NCI-H774 (cell line): Measurements from ENCODE around the gene LIMS1.
A peak's percentile ranks its signal among the peaks of the same experiment; 100 is the strongest.

Experiments
- DNase-seq: peaks from one replicate; lab custom pipeline; 2025; lab: John Stamatoyannopoulos, UW

Gene LIMS1

DNA sequence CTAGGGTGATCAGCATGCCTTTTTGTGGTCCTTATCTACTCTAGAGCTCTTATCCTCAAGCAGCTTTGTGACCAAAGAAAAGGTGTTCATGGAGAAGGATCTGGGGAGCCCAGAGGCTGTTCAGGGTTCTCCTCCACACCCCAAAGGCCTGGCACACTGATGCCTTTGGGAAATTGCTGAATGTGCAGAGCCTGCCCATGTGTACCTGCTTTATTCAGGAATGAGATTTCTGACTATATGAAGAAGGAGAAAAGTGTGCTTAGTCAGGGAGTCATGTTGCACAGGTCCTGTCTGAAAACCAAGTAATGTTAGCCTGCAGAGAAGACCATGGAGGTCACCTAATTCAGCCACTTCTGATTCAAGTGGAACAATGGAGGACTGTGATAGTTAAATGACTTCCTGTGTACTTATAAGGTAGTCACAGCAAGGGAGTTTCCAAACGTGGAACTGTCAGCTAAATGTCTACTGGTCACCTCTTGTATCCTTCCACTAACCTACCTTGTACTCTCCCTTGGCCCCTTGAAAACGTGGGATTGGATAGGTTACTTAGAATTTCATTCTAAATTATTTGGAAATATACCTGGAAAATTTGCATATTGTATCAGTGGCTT lies 81.3 kb downstream of the LIMS1 start:
- DNase-seq = no peak

DNA sequence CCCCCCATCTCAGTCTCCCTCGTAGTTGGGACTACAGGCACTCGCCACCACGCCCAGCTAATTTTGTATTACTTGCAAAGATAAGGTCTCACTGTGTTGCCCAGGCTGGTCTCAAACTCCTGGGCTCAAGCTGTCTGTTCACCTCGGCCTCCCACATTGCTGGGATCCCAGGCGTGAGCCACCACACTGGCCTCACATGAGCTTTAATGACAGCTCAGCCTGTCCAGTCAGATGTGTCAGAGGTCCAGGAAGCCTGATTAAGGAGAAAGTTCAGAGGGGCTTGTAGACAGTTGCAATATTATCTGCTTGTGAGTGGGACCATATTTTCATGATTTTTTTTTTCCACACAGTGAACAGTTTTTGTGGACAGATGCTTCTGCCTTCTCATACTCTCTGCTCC lies 82.0 kb downstream of the LIMS1 start:
- no peak for DNase-seq

DNA sequence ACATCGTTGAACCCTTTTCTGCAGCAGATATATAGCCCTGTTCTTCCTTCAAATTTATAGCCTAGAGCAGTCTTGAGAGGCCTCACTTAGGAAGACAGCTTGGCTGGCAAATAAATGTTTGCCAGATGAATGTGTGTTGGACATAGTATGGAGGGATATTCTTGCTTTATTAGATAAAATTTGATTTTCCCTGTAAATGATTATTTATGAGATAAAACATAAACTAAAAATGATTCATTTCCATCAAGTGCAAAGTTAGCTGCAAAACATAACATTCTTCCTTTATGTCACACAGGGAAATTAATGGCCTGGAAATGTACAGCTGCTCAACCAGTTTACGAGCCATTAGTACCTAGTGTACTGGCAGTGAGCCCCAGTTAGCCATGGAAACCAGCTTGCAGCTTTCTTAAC lies 82.5 kb downstream of the LIMS1 start:
- DNase-seq = peak; percentile 51

DNA sequence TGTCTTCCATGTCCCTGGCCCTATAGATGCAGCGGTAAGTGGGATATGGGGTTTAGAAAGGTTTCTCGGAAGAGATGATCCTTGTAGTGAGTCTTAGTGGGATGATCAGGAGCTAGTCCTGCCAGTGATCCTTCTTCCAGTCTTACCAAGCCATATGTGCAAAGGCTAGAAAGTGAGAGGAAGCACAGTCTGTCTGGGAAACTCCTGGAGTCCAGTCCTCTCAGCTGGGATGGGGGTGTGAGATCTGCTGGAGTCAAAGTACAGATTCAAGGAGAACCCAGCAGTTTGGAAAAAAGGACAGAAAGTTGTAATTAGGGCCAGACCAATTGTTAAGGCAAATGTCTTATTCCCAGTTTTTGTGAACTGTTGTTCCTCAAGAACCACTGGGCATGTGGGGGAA lies 83.3 kb downstream of the LIMS1 start:
- DNase-seq = no peak

DNA sequence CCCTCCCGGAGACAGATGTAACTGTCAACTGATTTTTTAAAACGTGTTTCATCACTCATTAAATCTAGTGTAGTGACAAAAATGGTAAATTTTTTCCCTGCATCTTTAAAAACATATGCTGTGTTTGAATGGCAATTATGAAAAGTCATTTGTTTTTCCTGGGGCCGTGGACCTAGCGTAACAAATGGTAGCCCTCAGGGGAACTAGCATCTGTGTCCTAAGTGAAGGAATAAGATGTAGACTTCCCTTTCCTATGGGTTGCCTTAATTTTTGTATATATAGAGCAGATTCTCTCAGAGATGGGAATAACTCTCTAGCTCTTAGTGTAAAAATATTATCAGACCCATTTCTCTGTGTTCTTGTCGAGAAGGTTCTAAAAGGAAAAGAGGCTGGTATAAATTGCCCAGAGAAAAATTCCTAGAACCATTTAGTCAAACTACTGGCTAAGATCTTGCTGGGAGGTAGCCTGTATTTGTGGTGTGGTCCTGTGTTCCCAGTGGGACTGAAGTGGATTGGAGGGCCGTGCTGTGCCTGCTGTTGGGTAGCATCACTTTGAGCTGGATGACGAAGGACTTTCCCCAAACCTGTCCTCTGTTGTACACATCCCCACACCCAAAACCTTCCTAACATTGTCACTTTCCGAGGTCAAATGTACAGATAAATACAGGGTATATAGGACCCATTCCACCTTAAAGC lies 85.8 kb downstream of the LIMS1 start:
- no peak for DNase-seq

DNA sequence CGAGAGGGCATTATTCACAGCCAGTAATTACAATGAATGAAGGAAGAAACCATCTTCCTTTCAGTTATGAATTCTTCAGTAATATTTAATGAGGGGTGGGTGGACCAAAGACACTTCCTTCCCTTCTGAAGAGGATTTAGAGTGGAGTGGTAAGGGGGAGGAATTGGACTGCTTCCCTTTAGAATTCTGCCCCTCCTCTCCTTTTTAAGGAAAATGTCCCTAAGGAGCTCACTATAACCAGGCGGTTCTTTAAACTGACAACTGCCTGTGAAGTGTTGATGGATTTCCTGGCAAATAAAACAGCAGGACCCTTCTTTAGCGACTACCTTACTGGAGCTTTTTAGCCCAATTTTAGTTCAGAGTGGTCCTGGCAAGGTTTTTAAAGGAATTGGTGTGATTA lies 86.4 kb downstream of the LIMS1 start:
- no peak for DNase-seq

DNA sequence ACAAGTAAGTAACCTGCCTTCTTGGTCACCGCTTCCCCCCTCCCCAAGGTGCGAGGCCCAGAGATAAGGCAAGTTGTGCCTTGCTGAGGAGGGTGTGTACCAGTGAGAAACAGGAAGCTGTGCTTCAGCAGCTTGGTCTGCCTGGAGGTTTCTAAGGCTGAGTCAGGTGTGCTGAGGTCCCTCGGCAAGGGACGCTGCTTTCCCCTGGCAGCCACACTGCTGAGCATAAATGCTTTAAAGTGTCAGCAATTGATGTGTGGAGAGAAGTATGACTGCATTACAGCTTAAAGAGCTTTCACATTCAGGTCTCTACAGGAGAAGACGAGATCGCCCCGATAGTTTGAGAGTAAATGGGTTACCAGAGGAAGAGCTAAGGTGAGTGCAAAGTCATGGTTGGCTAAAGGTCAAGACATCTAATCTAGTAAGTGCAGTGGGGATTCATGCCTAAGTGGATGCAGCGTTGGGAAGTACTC lies 86.9 kb downstream of the LIMS1 start:
- DNase-seq = no peak

DNA sequence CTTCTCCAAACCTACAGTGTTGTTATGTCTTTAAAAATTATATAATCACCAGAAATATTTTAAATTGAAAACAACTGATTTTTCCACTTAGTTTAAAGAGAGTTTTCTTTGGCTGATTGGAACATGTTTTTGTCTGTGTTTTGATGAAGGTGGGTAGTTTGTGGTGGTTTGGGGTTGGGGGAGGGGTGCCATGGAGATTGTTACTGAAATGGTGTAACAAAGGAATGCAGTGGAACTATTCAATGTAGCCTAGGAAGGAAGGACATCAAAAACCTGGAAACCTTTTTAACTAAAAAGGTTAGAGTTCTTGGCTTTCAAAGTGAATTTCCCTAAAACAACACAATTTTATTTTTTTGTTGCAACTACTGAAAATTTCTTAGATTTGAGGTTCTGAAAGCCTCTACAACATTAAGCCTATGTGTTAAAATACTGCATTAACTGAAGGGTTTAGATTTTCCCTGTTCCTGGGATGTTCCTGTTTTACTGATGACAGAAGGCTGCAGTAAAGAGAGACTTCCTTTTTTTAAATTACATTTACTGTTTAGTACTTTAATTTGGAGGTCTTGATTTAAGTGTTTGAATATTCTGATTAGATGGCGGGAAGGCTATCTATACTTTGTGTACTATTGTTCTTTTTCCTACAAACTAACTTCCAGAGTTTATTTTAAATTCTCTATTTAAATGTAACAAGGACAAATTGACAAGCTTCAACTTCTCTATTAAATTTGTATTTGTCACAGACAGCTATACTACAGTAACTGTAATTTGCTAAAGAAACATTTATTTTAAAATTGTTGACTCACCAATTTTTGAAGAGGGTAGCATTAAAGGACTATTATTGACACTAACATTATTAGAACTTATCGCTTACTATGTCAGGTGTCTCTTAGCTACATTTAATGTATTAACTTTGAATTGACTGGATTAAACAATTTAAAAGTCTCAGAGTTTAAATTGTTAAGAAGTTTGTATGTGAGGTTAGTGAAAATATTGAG lies 87.7 kb downstream of the LIMS1 start:
- DNase-seq = no peak

DNA sequence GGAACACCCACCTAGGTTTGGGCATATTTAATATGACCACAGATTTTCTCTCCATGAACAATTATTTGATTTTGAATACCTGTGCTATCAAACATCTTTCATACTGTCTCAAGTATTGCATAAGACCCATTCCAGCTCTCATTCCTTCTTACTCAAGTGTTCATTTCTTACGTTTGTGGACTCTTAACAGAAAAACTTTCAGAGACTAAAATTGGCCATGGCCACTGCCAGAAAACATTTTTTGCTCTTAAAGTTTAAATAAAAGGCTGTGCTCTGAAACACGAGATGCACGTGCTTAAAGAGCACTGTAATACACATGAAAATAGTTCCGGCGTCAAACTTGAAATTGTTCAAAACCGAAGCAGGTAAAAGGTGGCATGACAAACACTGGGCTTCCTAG lies 89.3 kb downstream of the LIMS1 start:
- DNase-seq = no peak

DNA sequence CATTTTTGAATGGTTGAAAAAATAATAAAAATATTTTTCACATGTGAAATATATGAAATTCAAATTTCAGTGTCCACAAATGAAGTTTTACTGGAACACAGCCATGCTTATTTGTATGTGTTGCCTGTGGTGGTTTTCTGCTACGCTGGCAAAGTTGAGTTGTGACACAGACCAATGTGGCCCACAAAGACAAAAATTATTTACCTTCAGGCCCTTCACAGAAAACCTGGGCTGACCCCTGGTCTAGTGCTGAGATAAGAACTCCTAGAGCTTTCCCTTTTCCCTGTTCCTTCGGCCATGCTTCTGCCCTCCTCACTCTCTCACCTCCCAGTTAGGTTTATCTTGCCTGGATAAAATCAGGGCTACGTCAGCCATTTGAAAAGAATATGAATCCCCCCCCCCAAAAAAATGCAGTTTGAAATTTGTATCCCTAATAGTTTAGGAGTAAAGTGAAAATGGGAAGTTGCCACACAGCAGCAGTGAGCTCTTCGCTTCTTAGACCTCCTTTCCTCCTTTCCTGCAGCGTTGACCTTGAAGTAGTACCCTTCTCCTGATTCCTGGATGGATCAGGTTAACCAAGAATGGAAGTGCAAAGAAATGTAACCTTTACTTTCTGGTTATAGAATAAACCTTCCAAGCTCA lies 91.0 kb downstream of the LIMS1 start:
- DNase-seq = no peak

DNA sequence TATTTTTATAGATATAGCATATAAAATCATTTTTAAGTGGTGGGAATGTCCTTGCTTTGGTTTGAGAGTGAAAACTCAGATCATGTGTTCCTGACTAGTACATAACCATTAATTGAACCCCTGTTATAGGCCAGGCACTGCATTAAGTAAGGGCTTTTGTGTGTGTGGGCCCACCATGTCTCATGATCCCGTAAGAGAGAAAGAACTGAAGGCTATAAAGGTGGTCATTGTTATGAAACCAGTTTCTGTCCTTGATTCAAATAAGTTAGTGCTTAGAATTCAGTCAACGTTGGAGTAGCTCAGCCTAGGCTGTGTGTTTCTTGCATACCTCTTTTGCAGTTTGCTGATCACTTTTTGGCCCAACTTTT lies 91.5 kb downstream of the LIMS1 start:
- DNase-seq = no peak

DNA sequence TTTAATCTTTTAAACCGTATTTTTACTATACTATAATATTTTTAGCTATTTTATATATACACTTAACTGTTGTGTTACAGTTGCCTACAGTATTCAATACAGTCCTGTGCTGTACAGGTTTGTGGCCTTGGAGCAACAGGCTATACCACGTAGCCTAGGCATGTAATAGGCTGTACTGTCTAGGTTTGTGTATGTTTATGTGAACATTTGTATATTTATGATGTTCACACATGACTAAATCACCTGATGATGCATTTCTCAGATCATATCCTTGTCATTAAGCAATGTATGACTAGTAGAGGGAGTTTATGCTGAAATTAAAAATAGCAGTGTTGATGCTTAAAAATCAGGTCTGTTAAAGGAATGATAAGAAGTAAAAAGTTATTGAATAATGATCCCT lies 92.7 kb downstream of the LIMS1 start:
- no peak for DNase-seq

DNA sequence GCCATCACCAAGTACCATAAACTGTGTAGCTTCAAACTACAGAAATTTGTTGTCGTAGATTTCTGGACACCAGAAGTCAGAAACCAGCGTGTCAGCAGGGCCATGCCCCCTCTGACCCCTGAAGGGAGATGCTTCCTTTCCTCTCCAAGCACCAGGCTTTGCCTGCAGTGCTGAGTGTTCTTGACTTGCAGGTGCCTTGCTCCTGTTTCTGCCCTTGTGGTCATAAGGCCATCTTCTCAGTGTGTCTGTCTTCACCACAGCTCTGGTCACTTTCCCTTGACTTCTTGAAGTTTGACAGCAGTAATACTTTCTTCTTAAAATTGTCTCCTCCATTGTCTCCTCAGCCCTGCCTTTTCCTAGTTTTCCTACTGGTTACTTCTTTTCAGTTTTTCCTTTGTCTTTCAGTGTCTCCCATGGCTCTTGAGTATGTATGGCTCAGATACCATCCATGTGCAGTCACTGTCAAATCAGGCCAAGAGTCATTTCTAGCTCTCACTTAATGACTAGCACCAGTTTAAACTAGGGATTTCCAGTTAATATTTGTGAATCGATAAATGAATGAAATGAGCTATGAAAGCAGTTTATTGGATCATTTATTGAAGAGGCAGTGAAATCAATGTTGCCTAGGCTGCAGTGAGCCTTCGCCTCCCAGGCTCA lies 93.8 kb downstream of the LIMS1 start:
- DNase-seq = no peak

DNA sequence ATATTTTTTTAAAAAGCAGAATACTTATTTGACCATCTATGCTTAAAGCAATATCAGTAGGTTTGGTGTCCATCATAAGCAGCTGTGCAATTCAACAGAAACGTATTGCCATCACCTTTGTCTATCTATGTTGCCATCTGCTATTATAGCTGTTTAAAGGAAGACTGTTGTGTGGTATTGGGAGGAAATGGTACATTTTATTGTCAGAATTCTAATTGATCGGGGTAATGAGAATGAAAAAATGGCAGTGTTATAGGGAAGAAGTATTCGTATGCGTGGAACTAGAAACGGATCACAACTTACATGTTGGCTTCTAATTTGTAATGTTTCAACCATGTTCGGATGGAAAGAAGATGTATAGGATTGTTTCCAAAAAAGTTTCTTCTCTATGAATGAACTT lies 94.7 kb downstream of the LIMS1 start:
- no peak for DNase-seq

DNA sequence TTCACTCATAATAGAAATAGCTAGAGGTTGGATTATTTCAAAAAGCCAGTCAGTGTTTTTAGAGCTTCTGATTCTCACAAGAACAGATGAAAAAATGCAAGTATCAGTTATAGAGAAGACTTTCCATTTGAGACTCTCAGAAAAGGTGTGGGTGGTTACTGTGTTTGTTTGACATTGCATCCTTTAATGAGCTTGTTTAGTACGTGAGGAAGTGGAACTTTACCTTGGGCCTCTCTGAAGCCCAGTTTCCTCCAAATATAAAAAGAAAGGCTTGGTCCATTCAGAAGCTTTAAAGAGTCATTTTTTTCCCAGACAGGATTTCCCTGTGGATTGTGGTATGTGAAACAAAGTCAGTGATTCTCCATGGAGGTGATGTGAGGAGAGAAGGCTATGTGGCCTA lies 95.1 kb downstream of the LIMS1 start:
- no peak for DNase-seq

DNA sequence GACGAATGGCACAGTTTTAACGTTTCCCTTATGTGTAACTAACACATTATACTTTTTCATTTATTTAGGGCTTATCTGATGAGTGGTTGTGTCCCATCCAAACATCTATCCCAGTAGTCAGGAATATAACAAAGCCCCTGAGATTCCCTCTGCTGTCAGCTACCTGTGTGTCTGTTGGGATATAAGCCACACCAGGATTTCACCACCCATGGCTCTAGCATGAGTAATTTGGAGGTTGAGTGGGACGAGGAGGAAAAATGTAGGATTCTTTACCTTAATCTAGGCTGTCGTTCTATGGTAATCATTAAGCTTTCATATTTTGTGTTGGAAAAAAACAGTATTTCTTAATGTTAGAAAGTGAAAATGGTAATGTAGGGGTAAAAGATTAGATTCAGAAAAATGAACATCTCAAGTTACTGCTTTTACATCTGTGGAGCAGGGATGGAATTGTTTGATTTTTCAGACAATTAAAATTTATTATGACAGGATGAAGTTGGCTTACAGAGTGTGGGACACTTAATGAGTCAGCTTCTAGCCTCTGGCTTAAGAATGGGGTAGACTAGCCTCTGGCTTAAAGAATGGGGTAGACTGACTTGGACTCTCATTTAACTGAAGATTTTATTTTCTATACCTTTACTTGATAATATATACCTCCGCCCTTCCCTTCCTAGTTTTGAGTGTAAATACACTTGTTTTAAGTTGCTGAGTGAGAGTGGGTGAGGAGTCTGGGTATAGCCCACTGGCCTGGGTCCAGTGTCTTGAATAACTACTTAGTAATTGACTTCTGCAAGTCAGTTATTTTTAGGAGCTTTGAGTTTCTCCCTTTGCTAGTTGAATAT lies 96.5 kb downstream of the LIMS1 start:
- no peak for DNase-seq

DNA sequence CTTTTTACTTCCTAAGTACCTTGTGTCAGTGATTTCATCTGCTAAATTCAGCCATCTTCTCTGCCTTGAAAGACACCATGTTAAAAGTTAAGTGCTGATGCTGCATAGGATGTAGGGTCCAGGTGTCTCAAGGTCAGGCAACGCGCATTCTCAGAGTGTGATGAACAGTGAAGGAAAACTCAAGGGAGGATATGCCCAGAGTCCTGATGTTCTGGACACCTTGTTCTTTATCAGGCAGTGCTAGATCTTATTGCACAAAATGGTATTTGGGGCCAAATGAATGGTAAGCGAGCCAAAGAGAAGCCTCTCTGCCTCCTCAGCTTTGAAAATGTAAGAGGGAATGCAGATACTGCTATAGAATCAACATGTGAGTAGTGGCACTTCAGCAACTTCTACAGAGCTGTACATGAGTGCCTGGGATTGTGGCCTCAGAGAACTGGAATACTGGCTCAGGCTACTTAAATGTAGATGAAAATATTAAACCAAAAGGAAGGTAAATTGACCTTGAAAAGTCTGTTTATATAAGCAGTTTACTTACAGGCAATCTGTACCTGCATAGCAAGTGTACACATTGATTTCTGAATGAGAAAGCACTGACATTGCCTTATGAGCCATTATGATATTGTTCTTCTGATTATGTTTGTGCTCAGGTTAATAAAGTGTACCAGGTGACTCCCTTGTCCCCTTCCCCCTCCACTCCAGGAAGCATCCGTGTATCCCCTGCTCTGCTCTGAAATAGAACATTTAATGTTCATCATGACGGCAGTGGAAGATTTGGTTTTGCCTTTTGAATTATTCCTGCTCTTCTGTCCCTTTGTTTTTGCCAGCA lies 98.3 kb downstream of the LIMS1 start:
- DNase-seq = peak; percentile 72

DNA sequence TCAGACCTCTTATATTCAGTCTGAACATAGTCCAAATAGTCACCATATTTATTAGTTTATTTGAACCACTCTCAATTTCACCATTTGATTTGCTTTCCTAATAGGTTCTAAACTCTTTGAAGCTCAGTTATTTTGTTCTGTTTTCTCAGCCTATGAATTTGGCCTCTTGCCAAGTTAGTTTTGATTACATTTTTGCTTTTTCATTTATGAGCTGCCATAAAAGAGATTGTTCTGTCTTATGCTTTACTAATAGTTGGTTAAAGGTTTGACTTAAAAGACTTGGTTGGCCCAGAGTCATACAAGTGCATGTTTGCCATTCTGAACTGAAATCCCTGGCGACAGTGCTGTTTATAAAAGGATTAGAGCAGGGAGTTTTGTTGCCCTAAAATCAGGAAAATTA lies 99.1 kb downstream of the LIMS1 start:
- no peak for DNase-seq

DNA sequence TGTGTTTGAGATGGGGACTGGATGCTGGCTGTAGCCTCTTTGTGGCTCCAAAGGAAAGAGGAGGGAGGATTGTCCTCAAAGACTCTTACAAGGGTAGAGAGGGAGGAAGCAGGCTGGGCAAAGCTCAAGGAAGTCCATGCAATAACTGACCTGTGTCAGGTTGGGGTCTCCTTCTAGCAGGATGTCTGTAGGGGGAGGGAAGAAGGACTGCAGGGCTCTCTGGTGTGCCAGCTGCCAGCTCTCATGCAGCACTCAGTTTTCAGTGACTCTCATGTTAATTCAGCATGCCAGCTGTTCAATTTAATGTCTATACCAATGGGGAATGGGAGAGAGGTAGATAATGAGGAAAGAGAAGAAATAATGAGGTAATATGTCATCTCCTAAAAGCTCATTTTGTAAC lies 99.7 kb downstream of the LIMS1 start:
- DNase-seq = peak; percentile 28

DNA sequence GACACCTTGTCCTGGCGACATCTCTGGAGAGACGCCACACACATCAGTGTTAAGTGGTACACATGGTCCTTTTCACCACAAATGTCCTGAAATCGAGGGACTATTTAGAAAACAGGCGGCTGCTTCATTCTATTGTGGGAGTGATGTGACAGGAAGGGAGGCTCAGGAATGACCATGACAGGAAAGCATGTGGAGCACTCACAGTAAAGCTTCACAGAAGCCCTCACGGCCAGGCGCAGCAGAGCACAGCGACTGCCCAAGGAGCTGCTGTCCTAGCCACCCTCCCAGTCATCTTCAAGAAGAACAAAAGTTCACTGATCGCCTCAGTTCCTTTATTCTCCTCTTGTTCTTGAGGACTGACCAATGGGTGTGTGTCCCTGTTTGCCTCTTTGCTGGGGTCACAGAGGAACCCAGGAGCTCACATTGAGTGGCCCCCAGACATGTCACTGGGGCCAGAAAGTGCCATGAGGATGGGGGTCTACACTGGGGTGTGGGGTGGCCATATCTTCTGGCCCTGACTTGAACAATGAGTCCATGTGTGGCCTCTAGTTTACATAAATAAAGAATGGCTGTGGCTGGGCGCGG lies 100.4 kb downstream of the LIMS1 start:
- DNase-seq = no peak
